ENCODE data around the gene PWWP2B. TPM values are rescaled to one million over a fixed set of nuclear protein-coding genes. Genes with fewer than 3 reads are reported as not detected.
A peak's percentile ranks its signal among the peaks of the same experiment; 100 is the strongest.

Gene PWWP2B
- total and polyA plus RNA-seq, 2 of the 8 experiments (the other 6 are each of a cell fraction or from before 2014, with no cell fraction given) = 5.3 to 10.8 TPM

- Histone ChIP-seq H3K79me2 (ENCODE audit: control insufficient read depth in 1 of 2, insufficient read depth in 2 of 2, low read length in 2 of 2) (no peaks in the 10 kb centered on the region), H3K79me1 (ENCODE audit: low read depth, low read length) (0 out of 2 replicates have a peak, but pooled peaks cover 5% of the 10 kb centered on the region), H3K27ac (ENCODE audit: low read depth, low read length) (no peak overlapping the region), H3K4me2 (ENCODE audit: insufficient read depth in 1 of 2, low read depth in 2 of 2, low read length in 2 of 2) (no peak overlapping the region), H2BK15ac (ENCODE audit: low read length) (no peak overlapping the region), H4K91ac (replicated peaks; ENCODE audit: insufficient read length, low read length) (no peak overlapping the region), H3K9ac (replicated peaks in 1 of 4; ENCODE audit: extremely low read depth in 1 of 4, low read depth in 3 of 4, low read length in 3 of 4) (no peak overlapping the region), H2BK120ac (replicated peaks; ENCODE audit: low read depth, low read length) (no peak overlapping the region), H3K9me3 (ENCODE audit: insufficient read depth in 2 of 2, low read depth in 1 of 2, low read length in 1 of 2) (no peaks in the 10 kb centered on the region), H2BK20ac (ENCODE audit: low read length) (no peak overlapping the region), H3K27me3 (replicated peaks in 1 of 4; ENCODE audit: control insufficient read depth in 3 of 4, extremely low read depth in 1 of 4, insufficient read depth in 3 of 4, low read length in 3 of 4) (no peaks in the 10 kb centered on the region), H3K4ac (replicated peaks; ENCODE audit: insufficient read length, low read depth, low read length) (no peak overlapping the region), H3K14ac (ENCODE audit: insufficient read length) (no peak overlapping the region), H3K23ac (ENCODE audit: insufficient read length) (no peak overlapping the region), H2BK5ac (ENCODE audit: low read depth, low read length) (no peak overlapping the region), H3K4me3 (ENCODE audit: extremely low read depth in 1 of 4, insufficient read depth in 2 of 4, low read depth in 3 of 4, low read length in 4 of 4) (no peak overlapping the region), H3K18ac (ENCODE audit: extremely low read depth, low read length) (no peak overlapping the region), H4K20me1 (replicated peaks in 1 of 2; ENCODE audit: control insufficient read depth in 1 of 2, insufficient read depth in 2 of 2, low read length in 2 of 2) (peaks cover 0 to 4% of the 10 kb centered on the region in 2 experiments), H3K4me1 (replicated peaks in 1 of 4; ENCODE audit: control insufficient read depth in 3 of 4, insufficient read depth in 4 of 4, low read length in 3 of 4) (peaks cover 0 to 11% (median 1%) of the 10 kb centered on the region in 4 experiments; a peak in 4 of 7 replicates), H3K23me2 (ENCODE audit: low read depth, low read length) (peaks cover under 1% of the 10 kb centered on the region; the same call in 1 of the 2 replicates), H3K36me3 (ENCODE audit: control insufficient read depth in 2 of 4, insufficient read depth in 4 of 4, low read length in 3 of 4) (no peaks in the 10 kb centered on the region; a peak in 1 of 8 replicates), H2BK12ac (ENCODE audit: low read depth, low read length) (no peak overlapping the region), H4K5ac (ENCODE audit: insufficient read length, low read depth, low read length) (no peak overlapping the region), H2AFZ (ENCODE audit: low read length) (no peak overlapping the region), H4K8ac (ENCODE audit: extremely low read depth, insufficient read depth, low read length) (no peak overlapping the region), H2AK5ac (ENCODE audit: low read depth, low read length) (no peak overlapping the region), H3K56ac (replicated peaks; ENCODE audit: insufficient read length, low read depth, low read length) (no peak overlapping the region)
- no peak for DNase-seq (ENCODE audit: low read depth in 1 of 2, low spot score in 2 of 2)
- WGBS, 2 experiments (ENCODE audit: extremely low coverage in 1 of 2, insufficient coverage in 1 of 2, insufficient read length in 1 of 2, insufficient replicate concordance in 2 of 2, low coverage in 1 of 2, low lambda C conversion rate in 2 of 2, missing lambda C conversion rate in 1 of 2) = 94% methylated on average over 12 of the region's 12 CpGs; no CpG with 5 or more reads in 1 of the 2 experiments
- no peak for FAIRE-seq
- CTCF ChIA-PET (ENCODE audit: partially characterized antibody) = interaction anchor here (0.6 to 1.2 kb wide), 2 partner anchors 11 to 62 kb away, joined by 3 read pairs; no protein-coding TSS in a partner anchor
- POLR2A ChIA-PET (ENCODE audit: partially characterized antibody) = interaction anchor here (0.7 to 1.4 kb wide), 2 partner anchors 11 to 12 kb away, joined by 3 to 4 read pairs; no protein-coding TSS in a partner anchor
- TF ChIP-seq GABPA (IDR thresholded peaks at IDR 0.05; ENCODE audit: borderline replicate concordance, insufficient read depth, low read length) (0 out of 2 replicates have a peak, but pooled peaks have one; percentile 38), SUZ12 (IDR thresholded peaks at IDR 0.05; ENCODE audit: low read length) (no peak), RXRA (IDR thresholded peaks at IDR 0.05; ENCODE audit: insufficient read depth, low read depth, low read length) (no peak), USF2 (IDR thresholded peaks at IDR 0.05; ENCODE audit: low read length) (no peak), SIX5 (IDR thresholded peaks at IDR 0.05; ENCODE audit: low read depth, low read length) (no peak), TBP (IDR thresholded peaks at IDR 0.05; ENCODE audit: low read depth, low read length) (no peak), KDM1A (IDR thresholded peaks at IDR 0.05; ENCODE audit: borderline replicate concordance, low read length) (no peak), FOSL1 (IDR thresholded peaks at IDR 0.05; ENCODE audit: insufficient read depth, low read depth, low read length) (no peak)
Observed at GRCh38 chr10:132434405-132435005, 37.5 kb downstream of the PWWP2B start.

Data from H1 (cell line).